Measurements from ENCODE around the gene MYH9.
"Not testable (repeated sequence)": the region's sequence is repeated elsewhere in the genome, so short reads cannot be mapped to it uniquely, and the experiment has no call there.

Gene MYH9

DNA sequence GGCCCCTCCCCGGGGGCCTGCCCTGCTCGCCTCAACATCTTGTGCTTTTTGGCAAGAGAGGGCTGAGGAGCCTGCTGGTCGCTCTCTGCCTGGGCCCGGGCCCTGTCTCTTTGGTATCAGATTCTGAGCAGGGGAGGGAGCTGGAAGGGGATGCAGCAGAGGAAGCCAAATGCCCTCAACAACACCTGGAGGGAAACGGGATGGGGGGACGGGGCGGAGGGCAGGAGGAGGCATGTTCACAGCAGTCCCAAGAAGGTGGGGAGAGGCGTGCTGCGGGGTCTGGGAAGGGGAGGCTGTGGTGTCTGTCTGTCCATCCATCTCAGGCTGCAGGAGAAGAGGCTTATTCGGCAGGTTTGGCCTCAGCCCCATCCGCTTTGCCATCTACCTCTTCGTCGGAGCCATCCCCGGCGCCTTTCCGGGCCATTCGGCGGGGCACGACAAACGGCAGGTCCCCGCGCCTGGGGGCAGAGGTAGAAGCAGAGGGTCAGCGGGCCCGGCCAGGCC is 105.4 kb downstream of the MYH9 start:
- POLR2A ChIA-PET (ENCODE audit: low non-redundant PET): no interaction called here

DNA sequence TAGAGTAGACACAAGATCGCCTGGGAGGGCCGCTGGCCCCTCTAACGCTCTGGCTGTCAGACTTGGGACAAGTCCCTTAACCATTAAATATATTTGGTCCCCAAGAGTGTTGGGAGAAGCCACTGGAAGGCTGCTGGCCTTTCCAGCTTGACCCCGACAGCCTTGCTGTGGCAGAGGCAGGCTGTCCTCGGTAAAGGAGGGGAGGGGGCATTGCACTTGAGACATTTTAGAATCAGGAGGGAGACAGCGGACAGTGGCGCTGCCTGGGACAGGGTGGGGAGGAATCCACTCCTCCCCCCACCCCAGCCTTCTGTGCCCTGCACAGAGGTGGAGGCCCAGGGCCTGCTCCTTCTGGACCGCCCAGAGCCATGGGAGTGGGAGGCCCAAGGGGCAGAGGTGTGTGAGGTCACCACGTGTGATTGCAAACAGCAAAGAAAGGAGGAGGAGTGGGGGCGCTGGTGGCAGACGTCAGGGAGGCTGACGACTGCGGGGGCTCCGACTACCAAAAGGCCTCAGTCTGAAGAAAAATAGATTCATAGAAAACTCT is 105.9 kb downstream of the MYH9 start:
- CTCF ChIA-PET: no interaction called here
- H3K27ac ChIP-seq: peak overlapping the region; percentile 37
- DNase-seq (ENCODE audit: low spot score): no peak
- TF ChIP-seq, protein P1, sequence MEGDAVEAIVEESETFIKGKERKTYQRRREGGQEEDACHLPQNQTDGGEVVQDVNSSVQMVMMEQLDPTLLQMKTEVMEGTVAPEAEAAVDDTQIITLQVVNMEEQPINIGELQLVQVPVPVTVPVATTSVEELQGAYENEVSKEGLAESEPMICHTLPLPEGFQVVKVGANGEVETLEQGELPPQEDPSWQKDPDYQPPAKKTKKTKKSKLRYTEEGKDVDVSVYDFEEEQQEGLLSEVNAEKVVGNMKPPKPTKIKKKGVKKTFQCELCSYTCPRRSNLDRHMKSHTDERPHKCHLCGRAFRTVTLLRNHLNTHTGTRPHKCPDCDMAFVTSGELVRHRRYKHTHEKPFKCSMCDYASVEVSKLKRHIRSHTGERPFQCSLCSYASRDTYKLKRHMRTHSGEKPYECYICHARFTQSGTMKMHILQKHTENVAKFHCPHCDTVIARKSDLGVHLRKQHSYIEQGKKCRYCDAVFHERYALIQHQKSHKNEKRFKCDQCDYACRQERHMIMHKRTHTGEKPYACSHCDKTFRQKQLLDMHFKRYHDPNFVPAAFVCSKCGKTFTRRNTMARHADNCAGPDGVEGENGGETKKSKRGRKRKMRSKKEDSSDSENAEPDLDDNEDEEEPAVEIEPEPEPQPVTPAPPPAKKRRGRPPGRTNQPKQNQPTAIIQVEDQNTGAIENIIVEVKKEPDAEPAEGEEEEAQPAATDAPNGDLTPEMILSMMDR (conservative IDR thresholded peaks at IDR 0.05; ENCODE audit: low read depth): no peak
- POLR2A ChIA-PET (ENCODE audit: low non-redundant PET): no interaction called here

More for the DNA sequence above, 105.4 kb downstream of the MYH9 start:
- peak overlapping the region; percentile 37 for H3K27ac ChIP-seq
- no peak for DNase-seq (ENCODE audit: low spot score)
- TF ChIP-seq, protein P1 (conservative IDR thresholded peaks at IDR 0.05; ENCODE audit: low read depth): no peak
- CTCF ChIA-PET: no interaction called here

DNA sequence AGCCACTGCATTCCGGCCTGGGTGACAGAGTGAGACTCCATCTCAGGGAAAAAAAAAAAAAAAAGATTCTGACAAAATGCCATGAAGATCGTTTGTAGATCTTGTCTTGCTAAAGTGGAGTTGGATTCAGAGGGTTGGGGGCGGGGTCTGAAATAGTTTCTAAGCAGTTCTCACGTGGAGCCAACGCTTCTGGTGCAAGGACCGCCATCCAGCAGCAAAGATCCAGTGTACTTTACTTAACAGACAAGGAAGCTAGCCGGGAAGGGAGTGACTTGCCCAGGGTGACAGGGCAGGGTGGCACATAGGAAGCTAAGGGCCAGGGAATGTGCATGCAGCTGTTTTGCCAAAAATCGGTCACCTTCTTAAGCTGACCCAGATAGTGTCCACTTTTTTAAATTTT is 107.4 kb downstream of the MYH9 start:
- TF ChIP-seq, protein P1 (conservative IDR thresholded peaks at IDR 0.05; ENCODE audit: low read depth): no peak

DNA sequence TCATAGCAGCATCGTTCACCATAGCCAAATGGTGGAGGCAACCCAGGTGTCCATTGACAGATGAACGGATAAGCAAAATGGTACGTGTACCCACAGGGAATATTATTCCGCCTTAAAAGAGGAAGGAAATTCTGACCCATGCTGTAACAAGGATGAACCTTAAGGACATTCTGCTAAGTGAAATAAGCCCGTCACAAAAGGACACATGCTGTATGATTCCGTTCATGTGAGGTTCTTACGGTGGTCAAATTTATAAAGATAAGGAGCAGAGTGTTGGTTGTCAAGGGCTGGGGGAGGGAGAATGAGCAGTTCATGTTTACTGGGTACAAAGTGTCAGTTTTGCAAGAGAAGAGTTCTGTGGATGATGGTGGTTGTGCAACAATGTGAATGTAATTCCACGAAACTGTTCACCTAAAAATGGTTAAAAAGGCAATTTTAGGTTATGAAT is 108.5 kb downstream of the MYH9 start:
- TF ChIP-seq, protein P1 (conservative IDR thresholded peaks at IDR 0.05; ENCODE audit: low read depth): no peak
- no peak overlapping the region for H3K27ac ChIP-seq
- DNase-seq (ENCODE audit: low spot score): no peak
- POLR2A ChIA-PET (ENCODE audit: low non-redundant PET): no interaction called here
- CTCF ChIA-PET: no interaction called here

More for the DNA sequence above, 107.4 kb downstream of the MYH9 start:
- peak overlapping the region; percentile 43 for H3K27ac ChIP-seq
- DNase-seq (ENCODE audit: low spot score): no peak
- ChIA-PET POLR2A (ENCODE audit: low non-redundant PET) (no interaction called here), CTCF (no interaction called here)

DNA sequence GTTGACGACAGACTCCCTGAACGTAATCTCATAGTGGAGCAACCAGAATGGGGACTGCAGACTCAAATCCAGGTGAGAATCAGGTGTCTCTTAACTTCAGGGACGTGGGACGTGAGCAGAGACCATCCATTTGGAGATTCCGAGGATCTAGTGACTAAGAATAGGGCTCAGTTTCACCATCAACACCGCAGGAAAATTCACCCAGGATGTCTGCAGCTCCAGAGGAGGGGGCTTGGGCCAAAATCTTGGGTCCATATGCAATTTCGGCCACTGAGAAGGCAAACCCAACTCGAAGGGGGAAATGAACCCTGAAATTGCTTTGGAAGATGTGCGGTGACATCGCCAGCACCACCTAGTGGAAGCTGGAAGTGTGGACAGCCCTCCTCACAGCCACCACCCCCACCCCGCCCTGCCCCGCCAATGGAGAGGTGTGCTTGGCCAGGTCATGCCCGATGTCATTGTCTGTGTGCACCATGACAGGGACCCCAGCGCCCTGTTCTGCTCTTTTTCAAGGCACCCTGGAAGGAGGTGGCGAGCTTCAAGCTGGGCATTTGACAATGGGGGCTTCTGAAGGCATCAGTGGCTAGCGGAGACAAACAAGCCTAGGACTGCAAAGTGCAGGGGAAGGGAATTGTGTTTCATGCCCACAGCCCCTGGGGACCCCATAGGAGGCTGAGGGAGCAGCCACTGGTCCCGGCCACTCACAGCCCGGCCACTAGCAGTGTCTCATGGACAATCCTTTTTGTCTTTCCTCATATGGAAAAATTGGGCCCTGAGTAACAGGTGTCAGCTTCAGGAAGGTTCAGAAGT is 110.1 kb downstream of the MYH9 start:
- DNase-seq (ENCODE audit: low spot score): peak; percentile 64
- TF ChIP-seq, protein P1 (conservative IDR thresholded peaks at IDR 0.05; ENCODE audit: low read depth): peak; percentile 78
- POLR2A ChIA-PET (ENCODE audit: low non-redundant PET): no interaction called here
- CTCF ChIA-PET: interaction anchor here (0.5 to 1.7 kb wide), 3 partner anchors 9 to 14 kb away, joined by 3 to 6 read pairs (median 3); no protein-coding TSS in a partner anchor
- peak overlapping the region; percentile 51 for H3K27ac ChIP-seq

DNA sequence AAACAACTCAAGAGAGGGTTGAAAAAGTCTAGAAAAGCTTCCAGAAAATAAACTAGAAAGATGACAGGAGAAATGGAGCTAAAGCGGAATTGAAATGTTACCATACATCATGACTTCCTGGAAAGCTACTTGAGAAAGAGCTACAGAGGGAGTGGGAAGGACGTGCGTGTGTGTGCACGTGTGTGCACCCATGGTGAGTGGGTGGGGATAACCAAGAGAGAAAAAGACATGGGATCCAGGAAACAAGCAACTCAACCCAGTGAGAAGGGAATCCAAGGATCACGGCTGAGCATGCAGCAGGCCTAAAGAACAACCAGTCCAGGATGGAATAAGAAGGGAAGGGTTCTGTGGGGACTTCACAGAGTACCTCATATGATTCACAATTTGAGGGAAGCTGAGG is 113.2 kb downstream of the MYH9 start:
- DNase-seq (ENCODE audit: low spot score): no peak

DNA sequence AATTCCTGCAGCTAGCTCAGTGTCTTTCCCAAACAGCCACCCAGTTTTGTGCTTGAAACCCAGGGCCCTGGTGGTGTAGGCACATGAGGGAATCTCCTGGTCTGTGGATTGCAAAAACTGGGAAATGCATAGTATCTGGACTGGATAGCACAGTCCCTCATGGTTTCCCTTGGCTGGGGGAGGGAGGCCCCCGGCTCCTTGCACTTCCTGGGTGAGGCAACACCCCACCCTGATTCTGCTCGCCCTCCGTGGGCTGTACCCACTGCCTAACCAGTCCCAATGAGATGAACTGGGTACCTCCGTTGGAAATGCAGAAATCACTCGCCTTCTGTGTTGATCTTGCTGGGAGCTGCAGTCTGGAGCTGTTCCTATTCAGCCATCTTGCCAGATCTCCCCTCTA is 115.8 kb downstream of the MYH9 start:
- POLR2A ChIA-PET (ENCODE audit: low non-redundant PET): not testable (repeated sequence)

More for the DNA sequence above, 113.2 kb downstream of the MYH9 start:
- POLR2A ChIA-PET (ENCODE audit: low non-redundant PET): no interaction called here
- H3K27ac ChIP-seq: no peak overlapping the region
- CTCF ChIA-PET: interaction anchor here (0.7 kb wide), 1 partner anchor 11 kb away, joined by 6 read pairs; no protein-coding TSS in a partner anchor
- TF ChIP-seq, protein P1 (conservative IDR thresholded peaks at IDR 0.05; ENCODE audit: low read depth): no peak

DNA sequence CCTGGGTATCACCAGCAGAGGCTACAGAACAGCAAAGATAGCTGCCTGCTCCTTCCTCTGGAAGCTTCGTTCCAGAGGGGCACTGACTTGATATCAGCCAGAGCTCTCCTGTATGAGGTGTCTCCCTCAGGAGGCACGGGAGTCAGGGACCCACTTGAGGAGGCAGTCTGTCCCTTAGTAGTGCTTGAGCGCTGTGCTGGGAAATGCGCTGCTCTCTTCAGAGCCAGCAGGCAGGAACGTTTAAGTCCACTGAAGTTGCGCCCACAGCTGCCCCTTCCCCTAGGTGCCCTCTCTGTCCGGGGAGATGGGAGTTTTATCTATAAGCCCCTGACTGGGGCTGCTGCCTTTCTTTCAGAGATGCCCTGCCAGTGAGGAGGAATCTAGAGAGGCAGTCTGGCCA is 116.5 kb downstream of the MYH9 start:
- CTCF ChIA-PET; POLR2A ChIA-PET (ENCODE audit: low non-redundant PET); DNase-seq (ENCODE audit: low spot score); H3K27ac ChIP-seq: not testable (repeated sequence)

More for the DNA sequence above, 115.8 kb downstream of the MYH9 start:
- not testable (repeated sequence) for H3K27ac ChIP-seq; DNase-seq (ENCODE audit: low spot score)
- CTCF ChIA-PET: interaction anchor here (0.7 kb wide), 1 partner anchor 178 kb away, joined by 3 read pairs; no protein-coding TSS in a partner anchor
